ENCODE results near the gene PFN2.
"Not testable (repeated sequence)": the region's sequence is repeated elsewhere in the genome, so short reads cannot be mapped to it uniquely, and the experiment has no call there.

The PFN2 gene

DNA sequence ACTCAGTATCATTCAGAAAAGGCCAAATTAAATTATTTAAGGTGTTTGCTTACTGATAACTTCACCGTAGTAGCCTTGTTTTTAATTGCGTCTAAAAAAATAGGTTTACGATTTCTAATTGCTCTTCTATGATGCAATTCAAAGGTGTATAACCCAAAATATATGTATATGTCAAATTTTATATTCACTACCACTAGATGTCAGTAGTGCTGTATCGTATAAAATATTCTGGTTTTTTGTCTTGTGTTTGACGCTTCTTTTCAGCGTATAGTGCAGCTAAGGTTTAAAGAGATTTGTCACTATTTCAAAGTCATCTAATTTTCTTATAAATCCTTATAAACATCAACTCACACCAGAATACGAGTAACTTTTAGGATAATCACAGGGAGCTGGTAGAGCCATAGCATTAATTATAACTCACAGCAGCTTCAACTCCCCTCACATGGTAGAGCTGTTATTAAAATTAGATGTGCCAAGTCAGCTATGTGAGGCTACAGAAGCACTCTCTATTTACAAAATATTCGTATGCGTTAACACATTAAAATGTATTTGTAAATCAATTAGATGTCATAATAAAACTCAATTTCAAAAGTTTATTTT lies 3.5 kb downstream of the PFN2 start:
- DNase-seq = no peak

DNA sequence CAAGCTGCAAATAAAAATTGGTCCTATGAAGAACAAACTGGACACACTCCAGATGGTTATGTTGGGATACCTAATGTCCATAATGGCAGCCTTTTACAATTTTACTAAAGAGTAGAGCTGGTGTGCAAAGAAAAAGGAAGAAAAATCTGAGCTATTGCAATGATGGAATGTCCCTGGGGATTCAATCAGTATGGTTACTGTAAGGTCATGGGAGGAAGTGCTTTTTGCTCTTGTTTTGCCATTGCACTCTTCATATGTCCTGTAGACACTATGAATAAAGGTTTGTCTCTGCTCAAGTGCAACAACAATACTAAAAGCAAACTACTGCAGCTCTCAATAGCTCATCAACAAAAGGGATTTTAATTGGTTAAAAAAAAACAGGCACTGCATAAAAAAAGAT lies 5.4 kb downstream of the PFN2 start:
- no peak for DNase-seq

DNA sequence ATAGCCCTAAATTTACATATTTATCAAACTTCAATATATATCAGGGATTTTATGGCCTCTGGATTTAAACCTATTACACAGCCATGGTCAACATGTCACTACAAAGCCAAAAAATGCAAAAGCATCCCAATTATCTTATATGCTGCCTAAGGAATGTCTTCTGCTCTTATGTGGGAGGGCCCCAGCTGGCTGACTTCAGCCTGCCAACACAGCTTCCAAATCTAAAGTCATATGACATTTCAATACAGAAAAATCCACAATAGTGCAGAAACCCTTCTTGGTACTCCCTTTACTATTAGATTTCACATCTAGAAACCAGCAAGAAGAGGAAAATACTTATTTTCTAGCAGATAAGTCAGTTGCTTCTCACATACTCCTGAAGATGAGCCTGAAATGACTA lies 6.4 kb downstream of the PFN2 start:
- no peak for DNase-seq

DNA sequence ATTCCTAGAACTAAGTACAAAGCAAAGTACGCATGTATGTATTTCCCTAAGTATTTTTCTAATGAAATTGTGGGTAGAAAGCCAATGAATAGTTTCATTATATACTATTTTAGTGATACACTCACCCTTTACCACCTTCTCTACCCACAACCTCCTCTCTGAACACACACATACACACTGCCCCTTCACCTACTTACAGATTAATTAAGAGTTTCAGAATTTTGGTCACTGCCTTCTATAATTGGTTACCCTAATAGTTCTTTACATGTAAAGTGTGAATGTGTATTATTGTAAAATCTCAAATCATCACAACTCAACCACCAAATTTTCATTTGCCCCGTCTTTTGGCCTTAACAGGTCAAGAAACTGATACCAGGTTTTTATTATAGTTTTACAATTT lies 7.2 kb downstream of the PFN2 start:
- DNase-seq = no peak

DNA sequence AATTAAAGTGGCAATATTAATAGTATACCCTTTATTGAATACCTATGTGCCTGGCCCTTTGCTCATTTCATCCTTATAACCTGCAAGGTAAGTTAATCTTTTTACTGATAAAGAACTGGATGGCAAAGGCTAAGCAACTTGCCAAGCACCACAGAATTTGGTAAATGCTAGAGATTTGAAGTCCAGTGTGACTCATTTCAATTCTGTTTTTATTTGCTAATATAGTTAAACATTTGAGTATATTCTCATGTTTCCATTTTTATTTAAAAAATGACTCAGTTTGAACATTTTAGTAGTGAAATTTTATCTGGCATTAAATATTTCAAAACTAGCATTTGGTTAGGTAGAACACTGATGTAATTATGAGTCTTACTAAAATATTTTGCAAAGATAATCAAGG lies 11.3 kb downstream of the PFN2 start:
- no peak for DNase-seq

DNA sequence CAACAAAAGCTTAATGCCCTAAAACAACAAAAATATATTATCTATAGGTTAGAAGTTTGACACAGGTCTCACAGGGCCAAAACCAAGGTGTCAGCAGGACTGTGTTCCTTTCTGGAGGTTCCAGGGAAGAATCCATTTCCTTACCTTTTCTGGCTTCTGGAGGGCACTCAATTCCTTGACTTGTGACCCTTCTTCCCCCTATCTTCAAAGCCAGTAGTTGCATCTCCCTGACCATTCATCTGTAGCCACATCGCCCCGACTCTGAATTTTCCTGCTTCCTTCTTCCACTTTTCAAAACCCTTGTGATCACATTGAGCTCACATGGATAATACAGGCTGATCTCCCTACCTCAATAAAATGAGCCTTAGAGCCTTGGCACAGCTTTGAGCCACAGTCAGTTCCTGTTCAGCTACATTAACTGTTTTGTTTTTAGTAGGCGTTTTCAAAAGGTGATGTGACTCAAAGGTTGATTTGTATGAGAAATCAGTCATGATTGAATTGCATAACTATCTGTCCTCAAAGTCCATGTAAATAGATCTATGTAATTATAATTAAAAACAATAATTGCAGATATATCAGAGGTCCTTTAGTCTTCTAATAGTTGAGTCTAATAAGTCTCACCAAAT lies 12.4 kb downstream of the PFN2 start:
- no peak for DNase-seq

DNA sequence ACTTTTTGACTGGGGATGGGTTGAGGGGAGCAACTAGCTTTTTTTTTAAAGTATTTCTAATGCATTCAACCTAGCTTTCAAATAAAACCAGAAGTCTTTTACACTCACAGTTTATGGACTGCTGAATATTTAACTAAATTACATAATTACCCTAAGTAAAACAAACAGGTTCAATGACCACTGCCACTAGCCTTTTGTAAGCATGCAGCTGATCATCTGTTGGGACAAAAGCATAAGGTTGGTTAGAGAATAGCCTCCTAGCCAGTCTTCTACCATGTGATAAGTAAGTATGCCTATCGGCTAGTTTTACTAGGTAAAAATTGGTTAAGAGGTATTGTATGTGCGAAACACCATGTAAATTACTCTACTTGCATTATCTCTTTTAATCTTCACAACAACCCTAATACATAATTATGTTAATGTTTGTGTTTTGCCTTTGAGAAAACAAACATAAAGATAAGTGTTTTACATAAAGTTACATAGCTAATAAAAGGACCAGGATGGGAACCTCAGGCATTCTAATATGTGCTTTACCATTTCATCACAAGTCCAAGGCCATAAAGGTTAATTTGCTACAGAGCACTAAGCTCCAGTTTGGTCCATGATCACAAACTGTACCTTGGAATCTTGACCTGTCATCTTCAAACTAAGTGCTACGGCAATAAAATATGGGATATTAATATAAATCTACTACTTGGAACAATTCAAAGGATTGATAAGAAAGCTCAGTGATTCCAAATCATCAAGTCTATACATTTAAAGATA lies 13.2 kb downstream of the PFN2 start:
- DNase-seq = no peak

DNA sequence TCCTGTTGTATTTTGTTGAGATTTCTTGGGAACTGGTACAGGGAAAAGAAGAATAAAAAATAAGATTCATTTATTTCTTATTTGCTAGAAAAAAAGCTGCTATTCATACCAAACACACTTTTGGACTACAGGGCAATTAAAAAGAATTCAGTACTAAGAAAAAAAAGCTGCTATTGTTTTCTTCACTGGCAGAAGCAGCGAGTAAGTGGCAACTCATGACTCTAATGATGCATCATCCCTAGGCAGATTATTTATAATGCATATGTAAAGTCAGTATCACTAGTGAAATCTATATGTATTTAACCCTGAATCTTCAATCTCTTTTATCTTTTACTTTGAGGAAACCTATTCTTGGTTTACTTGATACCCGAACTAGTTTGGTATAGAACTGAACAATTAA lies 15.2 kb downstream of the PFN2 start:
- DNase-seq = no peak

DNA sequence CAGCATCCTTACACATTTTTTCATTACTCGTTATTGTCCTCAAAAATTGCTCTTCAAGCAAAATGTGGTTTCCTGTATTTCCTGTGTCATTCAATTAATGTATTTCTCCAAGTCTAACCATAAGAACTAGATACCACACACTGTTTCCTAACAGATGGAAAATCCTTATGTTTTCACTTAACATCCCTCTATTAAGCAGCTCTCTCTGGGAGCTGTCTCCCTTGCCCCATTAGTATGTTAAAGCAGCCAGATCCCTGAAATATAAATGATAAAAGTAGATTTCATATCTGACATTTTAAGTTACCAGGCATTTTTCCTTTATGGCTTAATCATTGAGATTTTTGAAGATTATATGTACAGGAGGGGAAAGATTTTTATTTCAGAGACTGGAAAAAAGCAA lies 15.9 kb downstream of the PFN2 start:
- DNase-seq = no peak

DNA sequence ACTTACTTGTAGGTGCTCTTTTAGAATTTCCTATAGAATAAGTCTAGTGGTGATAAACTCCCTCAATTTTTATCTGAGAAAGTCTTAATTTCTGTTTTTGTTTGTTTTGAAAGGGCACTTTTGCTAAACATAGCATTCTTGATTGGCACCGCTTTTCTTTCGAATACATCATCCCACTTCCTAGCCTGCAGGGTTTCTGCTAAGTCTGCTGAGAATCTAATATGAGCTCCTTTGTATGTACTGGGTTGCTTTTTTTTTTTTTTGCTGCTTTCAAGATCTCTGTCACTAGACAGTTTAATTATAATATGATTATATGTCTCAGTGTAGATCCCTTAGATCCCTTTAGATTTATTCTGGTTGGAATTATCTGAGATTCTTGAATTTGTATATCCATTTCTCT lies 21.5 kb downstream of the PFN2 start:
- no peak for DNase-seq

DNA sequence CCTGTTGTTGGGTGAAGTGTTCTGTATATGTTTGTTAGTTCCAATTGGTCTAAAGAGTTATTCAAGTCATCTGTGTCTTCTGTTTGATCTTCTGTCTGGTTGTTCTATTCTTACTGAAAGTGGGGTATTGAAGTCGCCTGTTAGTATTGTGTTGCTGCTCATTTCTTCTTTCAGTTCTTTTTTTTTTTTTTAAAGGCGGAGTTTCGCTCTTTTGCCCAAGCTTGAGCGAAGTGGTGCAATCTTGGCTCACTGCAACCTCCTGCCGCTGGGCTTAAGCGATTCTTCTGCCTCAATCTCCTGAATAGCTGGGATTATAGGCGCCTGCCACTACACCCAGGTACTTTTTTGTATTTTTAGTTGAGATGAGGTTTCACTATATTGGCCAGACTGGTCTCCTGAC lies 23.5 kb downstream of the PFN2 start:
- no peak for DNase-seq

DNA sequence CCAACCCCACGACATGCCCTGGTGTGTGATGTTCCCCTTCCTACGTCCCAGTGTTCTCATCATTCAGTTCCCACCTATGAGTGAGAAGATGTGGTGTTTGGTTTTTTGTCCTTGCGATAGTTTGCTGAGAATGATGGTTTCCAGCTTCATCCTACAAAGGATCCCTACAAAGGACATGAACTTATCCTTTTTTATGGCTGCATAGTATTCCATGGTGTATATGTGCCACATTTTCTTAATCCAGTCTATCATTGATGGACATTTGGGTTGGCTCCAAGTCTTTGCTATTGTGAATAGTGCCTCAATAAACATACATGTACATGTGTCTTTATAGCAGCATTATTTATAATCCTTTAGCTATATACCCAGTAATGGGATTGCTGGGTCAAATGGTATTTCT lies 26.7 kb downstream of the PFN2 start:
- DNase-seq = not testable (repeated sequence)

DNA sequence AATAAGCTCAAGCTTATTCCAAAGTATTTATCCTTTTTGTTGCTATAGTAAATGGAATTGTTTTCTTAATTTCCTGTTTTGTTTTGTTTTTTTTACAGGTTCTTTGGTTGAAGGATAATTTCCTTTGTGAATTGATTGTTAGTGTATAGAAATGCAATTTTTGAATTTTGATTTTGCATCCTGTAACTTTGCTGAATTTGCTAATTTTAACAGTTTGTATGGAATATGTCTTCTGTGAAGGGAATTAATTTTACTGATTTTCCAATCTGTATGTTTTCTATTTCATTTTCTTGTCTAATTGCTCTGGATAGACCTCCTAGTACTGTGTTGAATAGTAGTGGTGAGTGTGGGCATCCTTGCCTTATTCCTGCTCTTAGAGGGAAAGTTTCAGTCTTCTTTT lies 28.3 kb downstream of the PFN2 start:
- DNase-seq = no peak

DNA sequence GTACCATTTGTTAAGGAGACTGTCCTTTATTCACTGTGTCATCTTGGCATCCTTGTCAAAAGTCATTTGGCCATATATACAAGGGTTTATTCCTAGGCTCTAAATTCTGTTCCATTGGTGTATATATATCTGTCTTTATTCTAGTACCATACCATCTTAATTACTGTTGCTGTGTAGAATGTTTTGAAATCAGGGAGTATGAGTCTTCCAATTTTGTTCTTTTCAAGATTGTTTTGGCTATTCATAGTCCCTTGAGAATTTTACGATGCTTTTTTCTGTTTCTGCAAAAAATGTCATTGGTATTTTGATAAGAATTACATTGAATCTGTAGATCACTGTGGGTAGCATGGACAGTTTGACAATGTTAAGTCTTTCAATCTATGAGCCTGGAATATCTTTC lies 28.7 kb downstream of the PFN2 start:
- no peak for DNase-seq

DNA sequence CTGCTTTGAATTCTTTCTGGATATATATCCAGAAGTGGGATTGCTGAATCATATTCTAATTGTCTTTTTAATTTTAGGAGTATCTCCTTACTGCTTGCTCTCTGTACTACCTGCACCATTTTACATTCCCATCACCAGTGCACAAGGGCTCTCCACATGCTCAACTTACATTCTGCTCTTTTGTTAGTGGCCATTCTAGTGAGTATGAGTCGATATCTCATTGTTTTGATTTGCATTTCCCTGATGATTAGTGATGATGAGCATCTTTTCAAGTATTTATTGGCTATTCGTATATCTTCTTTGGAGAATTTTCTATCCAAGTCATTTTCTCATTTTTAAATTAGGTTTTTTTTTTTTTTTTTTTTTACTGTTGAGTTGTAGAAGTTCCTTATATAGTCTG lies 29.5 kb downstream of the PFN2 start:
- no peak for DNase-seq

DNA sequence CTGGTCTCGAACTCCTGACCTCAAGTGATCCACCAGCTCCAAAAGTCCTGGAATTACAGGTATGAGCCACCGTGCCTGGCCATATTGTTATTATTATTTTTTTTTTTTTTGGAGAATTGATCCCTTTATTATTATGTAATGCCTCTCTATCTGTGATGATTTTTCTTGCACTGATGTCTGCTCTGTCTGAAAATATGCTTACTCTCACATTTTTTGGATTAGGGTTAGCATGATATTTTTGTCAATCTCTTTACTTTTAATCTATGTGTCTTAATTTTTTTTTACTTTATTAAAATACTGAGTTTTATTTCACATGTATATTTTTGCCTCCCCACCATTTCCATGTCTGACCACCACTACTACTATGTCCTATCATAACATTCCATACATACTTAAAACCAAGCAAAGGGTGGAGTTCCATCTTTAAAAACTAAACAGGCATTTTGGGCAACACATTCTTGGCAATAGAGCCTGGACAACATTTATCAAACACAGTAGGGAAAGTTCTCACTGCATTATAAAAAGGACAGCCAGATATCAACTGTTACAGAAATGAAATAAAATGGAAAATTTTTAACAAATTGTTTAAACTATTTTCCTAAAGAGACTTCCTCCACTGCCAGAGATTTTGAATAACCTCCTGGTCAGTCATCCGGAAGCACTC lies 32.2 kb downstream of the PFN2 start:
- not testable (repeated sequence) for DNase-seq

DNA sequence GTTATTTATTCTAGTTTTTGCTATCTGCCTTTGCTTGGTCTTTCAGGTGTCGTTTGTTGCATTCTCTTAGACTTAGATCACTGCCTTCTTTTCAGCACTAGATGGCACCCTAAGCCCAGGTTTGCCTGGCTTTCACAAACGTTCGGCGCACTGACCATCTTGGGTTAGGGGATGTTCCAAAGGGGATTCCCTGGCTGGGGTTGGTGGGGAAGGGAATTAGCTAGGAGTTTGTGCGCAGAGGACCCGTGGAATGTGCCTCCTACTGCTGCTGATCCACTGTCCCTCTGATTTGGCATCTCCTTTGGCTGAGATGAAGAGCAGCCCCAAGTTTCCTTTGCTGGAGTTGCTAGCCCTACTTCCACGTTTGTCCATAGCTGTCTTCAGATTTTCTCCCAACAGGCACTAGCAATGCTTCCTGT lies 33.9 kb downstream of the PFN2 start:
- DNase-seq = peak in 1 of 2 donors; percentile 2

DNA sequence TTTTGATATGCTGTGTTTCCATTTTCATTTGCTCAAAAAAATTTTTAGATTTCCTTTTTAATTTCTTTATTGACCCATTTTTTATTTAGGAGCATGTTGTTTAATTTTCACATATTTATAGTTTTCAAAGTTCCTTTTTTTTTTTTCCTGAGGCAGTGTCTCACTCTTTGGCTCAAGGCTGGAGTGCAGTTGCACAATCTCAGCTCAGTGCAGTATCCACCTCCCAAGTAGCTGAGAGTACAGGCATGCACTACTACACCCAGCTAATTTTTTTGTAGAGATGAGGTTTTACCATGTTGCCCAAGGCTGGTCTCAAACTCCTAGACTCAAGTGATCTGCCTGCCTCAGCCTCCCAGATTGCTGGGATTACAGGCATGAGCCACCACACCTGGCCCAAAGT lies 36.2 kb downstream of the PFN2 start:
- DNase-seq = no peak

DNA sequence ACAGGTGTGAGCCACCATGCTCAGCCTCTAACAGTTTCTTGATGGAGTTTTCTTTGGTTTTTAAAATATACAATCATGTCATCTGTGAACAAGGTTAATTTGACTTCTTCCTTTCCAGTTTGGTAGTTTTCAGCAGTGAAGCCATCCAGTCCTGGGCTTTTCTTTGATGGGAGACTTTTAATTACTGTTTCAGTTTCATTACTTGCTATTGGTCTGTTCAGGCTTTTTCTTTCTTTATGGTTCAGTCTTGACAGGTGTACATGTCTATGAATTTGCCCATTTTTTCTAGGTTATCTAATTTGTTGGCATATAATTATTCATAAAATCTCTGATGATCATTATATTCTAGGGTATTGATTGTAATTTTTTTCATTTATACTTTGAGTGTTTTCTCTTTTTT lies 36.8 kb downstream of the PFN2 start:
- DNase-seq = no peak

DNA sequence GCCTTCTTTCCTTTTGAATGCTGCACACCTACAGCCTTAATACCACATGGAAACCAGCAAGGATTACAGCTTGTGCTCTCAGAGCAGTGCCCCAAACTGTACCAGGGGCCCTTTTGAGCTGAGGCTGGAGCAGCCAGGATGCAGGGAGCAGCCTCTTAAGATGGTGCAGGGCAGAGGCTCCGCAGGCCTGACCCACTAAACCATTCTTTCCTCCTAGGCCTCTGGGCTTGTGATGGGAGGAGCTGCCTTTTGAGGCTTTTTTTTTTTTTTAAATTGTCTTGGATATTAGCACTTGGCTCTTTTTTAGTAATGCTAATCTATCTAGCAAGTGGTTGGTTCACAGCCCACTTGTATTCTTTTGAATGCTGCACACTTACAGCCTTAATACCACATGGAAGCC lies 37.7 kb downstream of the PFN2 start:
- no peak for DNase-seq

DNA sequence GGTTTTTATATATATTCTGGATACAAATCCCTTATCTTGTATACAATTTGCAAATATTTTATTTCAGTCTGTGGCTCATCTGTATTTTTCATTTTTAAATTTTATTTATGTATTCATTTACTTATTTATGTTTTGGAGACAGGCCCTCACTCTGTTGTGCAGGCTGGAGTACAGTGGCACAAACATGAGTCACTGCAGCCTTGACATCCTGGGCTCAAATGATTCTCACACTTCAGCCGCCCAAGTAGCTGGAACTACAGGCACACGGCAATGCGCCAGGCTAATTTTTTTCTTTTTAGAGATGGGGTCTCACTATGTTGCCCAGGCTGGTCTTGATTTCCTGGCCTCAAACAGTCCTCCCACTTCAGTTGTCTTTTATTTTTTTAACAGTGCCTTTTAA lies 50.6 kb downstream of the PFN2 start:
- DNase-seq = no peak

DNA sequence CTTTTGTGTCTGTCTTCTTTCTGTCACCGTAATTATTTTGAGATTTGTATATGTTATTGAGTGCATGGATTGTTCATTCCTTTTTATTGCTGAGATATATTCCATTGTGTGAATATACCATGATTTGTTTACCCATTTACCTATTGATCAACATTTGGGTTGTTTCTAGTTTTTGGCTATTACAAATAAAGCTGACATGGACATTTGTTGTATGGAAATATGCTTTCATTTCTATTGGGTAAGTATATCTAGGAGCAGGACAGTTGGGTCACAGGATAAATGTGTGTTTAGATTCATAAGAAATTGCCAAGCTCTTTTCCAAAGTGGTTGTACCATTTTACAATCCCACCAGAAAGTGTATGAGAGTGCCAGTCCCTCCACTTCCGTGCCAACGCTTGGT lies 51.2 kb downstream of the PFN2 start:
- DNase-seq = no peak

DNA sequence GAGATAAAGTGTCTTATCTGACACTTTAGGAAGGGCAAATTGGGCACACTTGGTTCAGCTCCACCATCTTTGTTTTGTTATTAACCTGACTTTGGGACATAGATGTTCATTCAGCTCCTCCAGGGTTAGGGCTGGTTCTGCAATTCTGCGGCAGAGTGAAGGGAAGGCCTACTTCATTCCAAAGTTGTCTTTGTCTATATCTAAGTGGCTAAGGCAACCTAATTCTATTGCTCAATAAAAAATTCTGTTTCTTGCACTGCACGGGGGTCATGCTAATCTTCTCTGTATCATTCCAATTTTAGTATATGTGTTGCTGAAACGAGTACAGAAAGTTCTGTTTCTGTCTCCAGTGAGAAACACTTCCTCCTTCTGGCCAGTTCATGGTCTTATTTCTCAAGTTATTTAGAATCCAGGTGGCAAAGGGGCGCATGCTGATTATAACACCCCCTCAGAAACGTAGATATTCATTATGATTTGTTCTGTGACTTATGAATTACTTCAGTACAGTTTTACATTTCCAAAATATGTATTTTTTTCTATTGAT lies 53.5 kb downstream of the PFN2 start:
- DNase-seq = no peak
